WTC11 (cell line): Measurements from ENCODE around the gene LATS2.

Experiments used
- CTCF ChIP-seq: fragments of 200-600 bp; IDR thresholded peaks from 2 replicates; pipeline ENCODE4 v1.8.0; 2022; ENCODE audit warnings: antibody characterized with exemption
- TEAD4 ChIP-seq: sonication (generic); formaldehyde crosslinking; IDR thresholded peaks from 2 replicates; pipeline ENCODE4 v1.8.0; 2022; ENCODE audit warnings: mild to moderate bottlenecking, missing genetic modification reagents

- no peak for TF ChIP-seq CTCF
- no peak for TF ChIP-seq TEAD4 (CRISPR knock-in tag)
These were observed 21.1 kb downstream of the LATS2 start for GRCh38 chr13:21040120-21040826.
